CD4-positive, alpha-beta T cell treated with Interleukin-15 for 4 hours (primary cell): ENCODE data around the gene KCNS1.

ENCODE experiments used
- DNase-seq: peaks from one replicate; pipeline ENCODE4 v3.0.0-alpha.2; 2020; ENCODE audit warnings: low spot score

Gene KCNS1

GRCh38 chr20:45049438-45049837 is 51.5 kb downstream of the KCNS1 start:
- DNase-seq = no peak

DNA sequence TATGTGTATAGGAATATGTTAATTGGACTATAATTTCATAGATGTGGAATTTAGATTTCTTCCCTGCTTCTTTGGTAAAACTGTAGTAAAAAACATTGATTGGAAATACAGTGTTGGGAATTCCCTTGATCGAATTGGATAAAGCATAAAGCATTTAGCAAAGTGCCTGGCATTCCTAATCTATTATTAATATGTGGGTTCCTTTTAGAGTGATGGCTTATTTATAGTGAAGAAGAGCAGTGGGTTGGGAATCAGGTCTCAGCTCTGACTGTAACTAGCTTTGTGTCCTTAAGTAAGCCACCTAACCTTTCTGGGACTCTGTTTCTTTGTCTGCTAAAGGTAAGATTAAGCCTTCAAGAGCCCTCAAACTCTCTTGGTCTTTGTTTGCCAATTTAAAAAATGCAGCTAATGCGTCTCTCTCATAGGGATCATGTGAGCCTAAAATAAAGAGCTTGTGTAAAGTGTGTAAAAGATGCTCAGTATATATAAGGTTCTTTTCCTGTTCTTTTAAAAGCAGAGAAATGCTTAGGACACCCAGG is 53.3 kb downstream of the KCNS1 start:
- no peak for DNase-seq

DNA sequence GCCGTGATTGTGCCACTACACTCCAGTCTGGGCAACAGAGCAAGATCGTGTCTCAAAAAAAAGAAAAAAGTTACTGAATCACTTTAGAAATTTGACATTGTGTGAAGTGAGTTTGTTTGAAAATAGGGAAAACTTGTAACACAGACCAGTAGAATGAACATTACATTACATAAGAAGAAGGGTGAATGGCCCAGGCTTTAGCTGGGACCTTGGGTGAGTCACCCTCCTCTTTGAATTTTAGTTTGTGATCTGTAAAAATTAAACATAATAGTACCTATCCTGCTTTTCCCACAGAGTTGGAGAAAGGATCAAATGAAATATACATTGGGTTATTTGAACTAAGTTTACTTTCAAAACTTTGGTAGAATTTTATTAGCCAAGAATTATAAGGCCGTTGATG is 56.3 kb downstream of the KCNS1 start:
- no peak for DNase-seq

DNA sequence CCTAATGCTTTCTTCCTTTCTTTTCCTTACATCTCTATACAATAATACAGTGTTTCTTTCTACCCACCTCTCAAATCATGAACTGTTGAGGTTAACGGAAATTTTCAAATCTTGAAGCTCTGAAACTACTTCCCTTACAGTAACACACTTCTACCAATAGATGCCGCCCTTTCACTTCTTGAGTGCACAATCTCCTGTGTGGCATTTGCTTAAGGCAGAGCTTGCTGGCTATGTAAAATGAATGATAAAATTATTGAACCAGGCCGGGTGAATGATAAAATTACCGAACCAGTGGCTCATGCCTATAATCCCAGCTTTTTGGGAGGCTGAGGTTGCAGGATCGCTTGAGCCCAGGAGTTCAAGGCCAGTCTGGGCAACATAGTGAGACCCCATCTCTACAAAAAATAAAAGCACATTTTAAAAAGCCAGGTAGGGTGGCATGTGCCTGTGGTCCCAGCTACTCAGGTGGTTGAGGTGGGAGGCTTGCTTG is 56.8 kb downstream of the KCNS1 start:
- DNase-seq = peak; percentile 73

GRCh38 chr20:45042978-45043377 is 57.9 kb downstream of the KCNS1 start:
- no peak for DNase-seq
